Stimulated activated memory B cell treated with anti-CD40 and anti-IgM and Interleukin-4, amounts not matched to agents 10 μg/mL and 1 μg/mL and 100 μg/mL, for 72 hours (primary cell): ENCODE measurements around the gene GPR176.
"Not testable (repeated sequence)": the region's sequence is repeated elsewhere in the genome, so short reads cannot be mapped to it uniquely, and the experiment has no call there.

ENCODE experiments used
- ATAC-seq: fragments of 150-1000 bp; cut with Tn5 transposase; 2 replicates; pipeline ENCODE4 v1.10.0; 2021
- H3K27ac Mint-ChIP-seq: one replicate; pipeline ENCODE4 v1.8.0; 2022; ENCODE audit warnings: mild to moderate bottlenecking, mixed read lengths
- H3K27me3 Mint-ChIP-seq: one replicate; pipeline ENCODE4 v1.8.0; 2022; ENCODE audit warnings: mixed read lengths
- H3K36me3 Mint-ChIP-seq: one replicate; pipeline ENCODE4 v1.8.0; 2022; ENCODE audit warnings: mixed read lengths
- H3K4me1 Mint-ChIP-seq: one replicate; pipeline ENCODE4 v1.8.0; 2022; ENCODE audit warnings: mixed read lengths
- H3K4me3 Mint-ChIP-seq: one replicate; pipeline ENCODE4 v1.8.0; 2022; ENCODE audit warnings: mild to moderate bottlenecking, moderate library complexity, mixed read lengths
- H3K9me3 Mint-ChIP-seq: one replicate; pipeline ENCODE4 v1.8.0; 2022; ENCODE audit warnings: mixed read lengths

Gene GPR176

DNA sequence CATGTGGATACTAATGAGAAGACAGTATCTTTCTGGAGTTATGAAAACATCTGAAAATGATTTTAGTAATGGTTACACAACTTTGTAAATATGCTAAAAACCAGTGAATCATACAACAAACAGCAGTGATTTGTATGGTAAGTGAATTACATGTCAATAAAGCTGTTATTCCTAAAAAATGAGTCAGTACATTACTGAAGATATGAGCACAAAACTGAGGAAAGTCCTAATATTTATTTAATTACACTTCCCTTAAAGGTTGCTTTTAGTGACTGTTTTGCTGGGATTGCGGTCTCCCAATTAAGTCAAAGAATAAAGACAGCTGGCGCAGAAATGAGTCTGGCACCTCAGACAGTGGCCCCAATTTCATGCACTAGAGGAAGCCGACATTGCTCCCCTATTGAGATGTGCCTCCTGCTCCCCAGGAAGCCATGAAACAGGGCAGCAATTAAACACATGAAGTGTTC, 86.5 kb downstream of the GPR176 start:
- no peak overlapping the region for H3K27ac Mint-ChIP-seq
- ATAC-seq: no peak
- peaks cover 27% of the 10 kb centered on the region for H3K27me3 Mint-ChIP-seq
- H3K36me3 Mint-ChIP-seq: no peaks in the 10 kb centered on the region
- no peaks in the 10 kb centered on the region for H3K4me1 Mint-ChIP-seq
- no peaks in the 10 kb centered on the region for H3K9me3 Mint-ChIP-seq
- no peak overlapping the region for H3K4me3 Mint-ChIP-seq

DNA sequence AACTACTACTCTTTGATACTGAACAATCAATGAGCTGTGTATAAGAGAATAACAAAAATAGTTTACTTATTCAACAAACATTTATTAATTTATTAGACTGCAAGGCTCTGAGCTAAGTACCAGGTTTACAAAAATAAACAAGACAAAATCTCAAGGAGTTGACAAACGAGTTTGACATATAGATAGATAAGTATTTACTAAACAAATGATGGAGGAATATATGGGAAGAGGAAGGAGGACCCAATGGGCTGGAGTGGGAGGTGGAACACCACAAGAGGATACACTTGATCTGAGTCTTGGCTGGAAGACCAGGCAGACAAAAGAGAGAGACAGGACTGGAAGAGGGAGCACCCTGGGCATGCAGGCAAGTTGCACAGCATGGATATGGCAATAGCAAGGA, 89.9 kb downstream of the GPR176 start:
- Mint-ChIP-seq H3K36me3 (no peaks in the 10 kb centered on the region), H3K27ac (no peak overlapping the region), H3K4me3 (no peak overlapping the region), H3K4me1 (no peaks in the 10 kb centered on the region), H3K27me3 (peaks cover 45% of the 10 kb centered on the region), H3K9me3 (no peaks in the 10 kb centered on the region)
- ATAC-seq: no peak

DNA sequence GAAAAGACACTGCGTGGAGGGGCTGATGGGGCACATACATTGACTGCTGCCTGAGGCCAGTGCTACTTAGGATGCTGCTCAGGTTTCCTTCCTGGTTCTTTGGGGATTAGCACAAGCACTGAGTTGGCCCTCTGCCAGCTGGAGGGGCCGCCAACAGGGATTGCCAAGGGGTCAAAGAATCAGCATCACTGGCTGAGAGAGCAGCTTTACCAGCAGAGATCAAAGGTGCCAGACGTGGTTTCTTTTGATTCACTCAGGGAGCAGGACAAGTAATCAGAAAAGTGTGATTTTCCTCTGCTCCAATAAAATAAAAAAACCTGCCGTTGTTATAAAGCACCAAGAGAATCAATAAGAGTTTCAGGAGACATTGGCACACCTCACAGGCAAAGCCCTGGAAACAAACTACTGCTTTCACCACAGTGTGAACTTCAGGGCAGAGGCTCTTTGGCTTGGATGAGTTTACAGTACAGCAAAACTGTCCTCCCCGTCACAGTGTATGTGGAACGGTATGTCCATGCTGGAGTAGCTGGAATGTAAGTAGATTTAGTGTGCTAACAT, 91.6 kb downstream of the GPR176 start:
- no peaks in the 10 kb centered on the region for H3K4me1 Mint-ChIP-seq
- ATAC-seq: no peak
- H3K36me3 Mint-ChIP-seq: no peaks in the 10 kb centered on the region
- no peak overlapping the region for H3K4me3 Mint-ChIP-seq
- H3K27ac Mint-ChIP-seq: no peak overlapping the region
- peaks cover 35% of the 10 kb centered on the region for H3K27me3 Mint-ChIP-seq
- no peaks in the 10 kb centered on the region for H3K9me3 Mint-ChIP-seq

DNA sequence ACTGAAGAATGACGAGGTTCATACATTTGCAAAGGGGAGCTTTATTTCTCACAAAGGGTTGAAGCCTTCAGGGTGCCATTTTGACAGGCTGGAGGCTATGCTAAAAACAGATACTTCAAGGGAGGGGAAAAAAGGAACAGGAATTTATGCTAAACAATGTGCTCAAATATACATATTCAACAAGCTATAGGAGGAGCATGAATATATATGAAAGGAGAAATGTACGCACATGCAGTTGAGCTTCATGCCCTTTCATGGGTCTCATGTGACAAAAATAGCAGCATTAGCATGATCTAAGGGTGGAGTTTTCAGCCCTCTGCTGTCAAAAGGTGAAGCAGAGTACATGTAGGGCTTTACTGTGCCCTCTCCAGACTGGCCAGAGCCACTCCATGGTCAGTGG, 93.1 kb downstream of the GPR176 start:
- Mint-ChIP-seq H3K27me3 (peaks cover 34% of the 10 kb centered on the region), H3K9me3 (no peaks in the 10 kb centered on the region), H3K4me3 (no peak overlapping the region), H3K36me3 (no peaks in the 10 kb centered on the region), H3K4me1 (no peaks in the 10 kb centered on the region), H3K27ac (no peak overlapping the region)
- no peak for ATAC-seq

DNA sequence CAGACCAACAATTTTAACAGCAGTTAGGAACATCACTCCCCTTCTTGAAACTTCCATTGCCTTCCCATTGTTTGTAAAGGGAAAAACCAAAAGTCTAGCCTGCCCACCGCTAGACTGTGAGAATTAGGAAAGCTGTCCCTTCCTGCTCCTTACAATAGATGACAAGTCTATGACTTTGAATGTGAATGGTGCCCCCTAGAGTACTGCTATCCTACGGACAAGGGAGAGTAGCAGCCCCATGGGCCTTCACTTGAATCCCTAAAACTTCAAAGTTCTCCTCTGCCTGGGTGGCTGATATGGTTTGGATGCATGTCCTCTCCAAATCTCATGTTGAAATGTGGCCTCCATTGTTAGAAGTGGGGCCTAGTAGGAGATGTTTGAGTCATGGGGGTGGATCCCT, 96.4 kb downstream of the GPR176 start:
- Mint-ChIP-seq H3K4me3 (no peak overlapping the region), H3K9me3 (no peaks in the 10 kb centered on the region), H3K4me1 (no peaks in the 10 kb centered on the region), H3K27ac (no peak overlapping the region), H3K36me3 (no peaks in the 10 kb centered on the region), H3K27me3 (peaks cover 19% of the 10 kb centered on the region)
- ATAC-seq: no peak

DNA sequence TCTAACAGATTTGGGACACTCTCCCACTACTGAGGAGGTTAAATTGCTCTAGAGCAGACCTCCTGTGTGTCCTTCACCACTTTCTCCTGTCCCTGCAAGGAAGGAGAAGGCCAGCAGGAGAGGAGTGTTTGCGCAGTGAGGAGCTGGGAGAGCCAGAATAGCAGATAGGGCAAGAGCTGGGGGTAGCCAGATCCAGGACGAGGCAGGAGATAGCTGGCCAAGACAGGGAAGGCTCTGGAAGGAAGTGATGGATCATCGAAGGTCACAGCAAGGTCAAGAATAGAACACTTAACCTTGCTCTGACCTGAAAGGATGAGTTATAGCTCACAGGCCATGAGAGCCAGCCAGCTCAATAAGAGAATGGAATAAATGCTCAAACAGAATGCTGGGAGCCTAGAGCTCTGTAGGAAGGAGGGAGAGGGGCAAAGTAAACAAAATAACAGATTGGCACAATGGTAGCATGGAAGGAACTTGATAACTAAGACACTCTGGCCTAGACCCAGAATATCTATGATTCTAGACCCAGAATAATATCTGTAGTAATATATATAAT, 99.9 kb downstream of the GPR176 start:
- no peak for ATAC-seq
- Mint-ChIP-seq H3K27me3 (peaks cover 2% of the 10 kb centered on the region), H3K4me1 (no peaks in the 10 kb centered on the region), H3K9me3 (no peaks in the 10 kb centered on the region), H3K4me3 (no peak overlapping the region), H3K36me3 (no peaks in the 10 kb centered on the region), H3K27ac (no peak overlapping the region)

DNA sequence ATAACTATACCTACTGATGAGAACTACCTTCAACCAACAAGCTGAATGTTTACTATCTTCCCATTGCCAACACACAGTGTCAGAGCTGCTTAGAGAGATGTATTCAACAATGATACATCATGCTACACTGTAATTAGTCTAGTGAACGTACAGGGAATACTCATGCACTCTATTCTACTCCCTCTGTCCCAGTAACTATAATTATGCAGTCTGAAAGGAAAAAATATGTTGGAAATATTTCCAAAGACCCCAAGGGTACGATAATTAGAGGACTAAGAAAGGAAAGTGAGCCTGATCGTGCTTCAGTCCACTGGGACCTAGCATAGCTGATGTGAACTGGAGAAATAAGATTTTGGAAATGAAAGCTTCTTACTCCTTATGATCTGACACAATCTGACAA, 100.5 kb downstream of the GPR176 start:
- no peaks in the 10 kb centered on the region for H3K9me3 Mint-ChIP-seq
- peaks cover 8% of the 10 kb centered on the region for H3K27me3 Mint-ChIP-seq
- ATAC-seq: no peak
- no peaks in the 10 kb centered on the region for H3K4me1 Mint-ChIP-seq
- no peak overlapping the region for H3K4me3 Mint-ChIP-seq
- no peak overlapping the region for H3K27ac Mint-ChIP-seq
- H3K36me3 Mint-ChIP-seq: no peaks in the 10 kb centered on the region

DNA sequence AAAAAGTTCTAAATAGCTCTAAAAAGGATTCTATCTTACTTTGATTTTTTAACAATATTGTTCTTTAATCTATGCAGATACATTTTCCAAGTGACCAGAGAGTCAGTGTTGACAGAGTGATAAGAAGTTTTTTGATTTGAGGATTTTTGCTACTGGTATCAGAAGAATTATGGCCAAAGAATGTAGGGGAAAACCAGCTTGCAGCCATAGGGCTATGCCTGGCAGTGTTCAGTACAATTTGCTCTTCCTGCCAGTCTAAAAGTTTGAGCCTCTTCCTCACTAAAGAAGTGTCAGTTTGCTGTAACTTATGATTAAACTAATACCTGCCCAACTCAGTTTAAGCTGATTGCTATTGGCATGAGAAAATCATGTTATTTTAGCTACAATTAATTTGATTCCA, 102.2 kb downstream of the GPR176 start:
- Mint-ChIP-seq H3K4me3 (no peak overlapping the region), H3K36me3 (no peaks in the 10 kb centered on the region), H3K9me3 (no peaks in the 10 kb centered on the region), H3K4me1 (no peaks in the 10 kb centered on the region), H3K27me3 (peaks cover 20% of the 10 kb centered on the region), H3K27ac (no peak overlapping the region)
- no peak for ATAC-seq

DNA sequence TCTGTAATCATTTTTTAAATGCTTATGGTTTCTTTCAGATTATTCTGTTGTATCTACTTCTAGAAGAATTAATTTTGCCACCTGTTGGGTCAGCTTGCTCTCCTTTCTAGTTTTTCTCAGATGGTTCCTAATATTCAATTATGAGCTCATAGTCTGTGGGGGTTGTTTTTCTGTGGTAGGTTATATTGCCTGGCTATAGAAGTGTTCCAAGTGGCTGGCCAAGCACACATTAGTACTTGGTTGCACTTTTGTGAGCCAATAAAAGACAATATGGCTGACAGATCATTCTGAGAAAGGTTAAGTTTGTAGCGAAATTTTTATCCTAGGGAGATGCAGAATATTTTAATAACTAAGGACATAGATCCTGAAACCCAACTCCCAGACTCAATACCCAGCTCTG, 105.6 kb downstream of the GPR176 start:
- H3K27me3 Mint-ChIP-seq: peaks cover 24% of the 10 kb centered on the region
- H3K27ac Mint-ChIP-seq: no peak overlapping the region
- H3K36me3 Mint-ChIP-seq: no peaks in the 10 kb centered on the region
- no peaks in the 10 kb centered on the region for H3K4me1 Mint-ChIP-seq
- no peak for ATAC-seq
- H3K9me3 Mint-ChIP-seq: no peaks in the 10 kb centered on the region
- H3K4me3 Mint-ChIP-seq: no peak overlapping the region

DNA sequence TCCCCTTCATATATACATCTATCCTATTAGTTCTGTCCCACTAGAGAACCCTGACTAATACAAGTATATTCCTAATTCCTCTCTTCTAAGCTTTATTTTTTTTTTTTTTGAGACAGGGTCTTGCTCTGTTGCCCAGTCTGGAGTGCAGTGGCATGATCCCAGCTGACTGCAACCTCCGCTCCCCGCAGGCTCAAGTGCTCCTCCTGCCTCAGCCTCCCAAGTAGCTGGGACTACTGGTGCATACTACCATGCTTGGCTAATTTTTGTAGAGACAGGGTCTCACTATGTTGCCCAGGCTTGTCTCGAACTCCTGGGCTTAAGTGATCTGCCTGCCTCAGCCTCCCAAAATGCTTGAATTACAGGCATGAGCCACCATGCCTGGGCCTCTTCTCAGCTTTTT, 107.4 kb downstream of the GPR176 start:
- H3K36me3 Mint-ChIP-seq, H3K4me1 Mint-ChIP-seq, H3K9me3 Mint-ChIP-seq, H3K27ac Mint-ChIP-seq, H3K4me3 Mint-ChIP-seq, ATAC-seq: not testable (repeated sequence)
- peaks cover 42% of the 10 kb centered on the region for H3K27me3 Mint-ChIP-seq

DNA sequence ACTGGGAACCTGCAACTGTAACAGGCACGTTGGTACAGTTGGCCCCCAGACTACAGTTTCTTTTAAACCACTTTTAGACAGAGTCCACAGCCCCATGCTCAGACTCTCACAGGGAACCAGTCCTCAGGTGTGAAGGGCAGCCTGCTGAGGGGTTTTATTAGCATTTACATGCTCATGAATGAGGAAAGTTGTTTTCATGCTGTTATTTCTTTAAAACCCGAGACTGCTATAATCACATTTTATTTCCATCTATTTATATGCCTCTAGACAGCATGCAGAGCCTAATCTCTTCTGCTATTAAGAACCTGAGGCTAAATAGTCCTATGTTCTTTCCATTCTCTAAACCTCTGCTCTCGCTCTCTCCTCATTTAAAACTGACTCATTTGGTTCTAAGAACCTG, 111.2 kb downstream of the GPR176 start:
- no peak overlapping the region for H3K27ac Mint-ChIP-seq
- H3K9me3 Mint-ChIP-seq: no peaks in the 10 kb centered on the region
- ATAC-seq: no peak
- H3K36me3 Mint-ChIP-seq: no peaks in the 10 kb centered on the region
- no peak overlapping the region for H3K4me3 Mint-ChIP-seq
- peaks cover 28% of the 10 kb centered on the region for H3K27me3 Mint-ChIP-seq
- no peaks in the 10 kb centered on the region for H3K4me1 Mint-ChIP-seq

DNA sequence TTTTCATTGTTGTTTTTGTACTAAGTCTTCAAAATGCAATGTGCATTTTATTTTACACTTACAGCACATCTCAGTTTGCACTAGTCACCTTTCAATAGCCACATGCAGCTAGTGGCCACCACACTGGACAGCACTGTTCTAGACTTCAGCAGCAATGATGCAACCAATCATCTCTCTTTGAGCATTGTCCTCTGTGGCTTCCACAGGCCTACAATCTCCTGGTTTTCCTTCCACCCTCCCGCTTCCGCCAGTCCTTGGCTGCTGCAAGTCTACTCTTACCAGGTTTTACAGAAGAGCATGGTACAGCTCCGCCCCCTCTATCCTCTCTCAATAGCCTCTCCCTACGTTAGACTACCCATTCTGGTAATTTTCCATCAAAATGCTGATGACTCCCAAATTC, 112.3 kb downstream of the GPR176 start:
- Mint-ChIP-seq H3K9me3 (no peaks in the 10 kb centered on the region), H3K27me3 (peaks cover 29% of the 10 kb centered on the region), H3K4me1 (no peaks in the 10 kb centered on the region), H3K4me3 (no peak overlapping the region), H3K27ac (no peak overlapping the region), H3K36me3 (no peaks in the 10 kb centered on the region)
- no peak for ATAC-seq

DNA sequence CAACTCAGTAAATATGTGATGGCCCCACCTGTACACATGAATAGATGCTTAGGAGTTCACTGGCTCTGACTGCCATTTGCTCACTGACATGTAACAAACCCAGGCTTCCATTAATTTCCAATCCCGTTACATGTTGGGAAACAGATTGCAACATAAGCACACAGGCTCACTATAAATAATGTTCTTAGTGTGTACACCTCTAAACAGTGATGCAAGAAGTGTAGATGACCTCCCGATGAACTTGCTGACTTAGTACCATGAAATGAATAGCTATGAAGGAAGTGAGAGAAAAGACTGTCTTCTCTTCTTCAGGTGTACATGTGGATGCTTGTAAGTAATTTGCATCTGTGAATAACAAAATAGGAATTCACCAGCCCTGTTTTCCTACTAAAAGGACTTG, 116.0 kb downstream of the GPR176 start:
- Mint-ChIP-seq H3K36me3 (no peaks in the 10 kb centered on the region), H3K9me3 (no peaks in the 10 kb centered on the region), H3K4me3 (no peak overlapping the region), H3K4me1 (no peaks in the 10 kb centered on the region), H3K27me3 (peaks cover 49% of the 10 kb centered on the region), H3K27ac (no peak overlapping the region)
- ATAC-seq: no peak

DNA sequence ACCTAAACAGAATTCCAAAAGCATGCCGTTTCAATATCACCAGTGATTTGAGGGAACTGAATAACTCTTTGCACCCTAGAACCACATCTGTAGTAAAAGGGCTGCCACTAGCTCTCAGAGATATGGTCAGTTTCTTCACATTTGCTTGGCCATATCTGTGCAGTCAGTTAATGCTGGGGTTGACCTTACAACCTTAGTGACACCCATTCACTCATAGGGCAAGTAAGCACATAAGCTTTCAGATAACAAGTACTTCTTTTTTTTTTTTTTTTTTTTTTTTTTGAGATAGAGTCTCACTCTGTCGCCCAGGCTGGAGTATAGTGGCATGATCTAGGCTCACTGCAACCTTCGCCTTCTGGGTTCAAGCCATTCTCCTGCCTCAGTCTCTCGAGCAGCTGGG, 117.0 kb downstream of the GPR176 start:
- H3K9me3 Mint-ChIP-seq: no peaks in the 10 kb centered on the region
- H3K4me3 Mint-ChIP-seq: no peak overlapping the region
- no peak for ATAC-seq
- peaks cover 49% of the 10 kb centered on the region for H3K27me3 Mint-ChIP-seq
- H3K4me1 Mint-ChIP-seq: no peaks in the 10 kb centered on the region
- H3K27ac Mint-ChIP-seq: no peak overlapping the region
- no peaks in the 10 kb centered on the region for H3K36me3 Mint-ChIP-seq

DNA sequence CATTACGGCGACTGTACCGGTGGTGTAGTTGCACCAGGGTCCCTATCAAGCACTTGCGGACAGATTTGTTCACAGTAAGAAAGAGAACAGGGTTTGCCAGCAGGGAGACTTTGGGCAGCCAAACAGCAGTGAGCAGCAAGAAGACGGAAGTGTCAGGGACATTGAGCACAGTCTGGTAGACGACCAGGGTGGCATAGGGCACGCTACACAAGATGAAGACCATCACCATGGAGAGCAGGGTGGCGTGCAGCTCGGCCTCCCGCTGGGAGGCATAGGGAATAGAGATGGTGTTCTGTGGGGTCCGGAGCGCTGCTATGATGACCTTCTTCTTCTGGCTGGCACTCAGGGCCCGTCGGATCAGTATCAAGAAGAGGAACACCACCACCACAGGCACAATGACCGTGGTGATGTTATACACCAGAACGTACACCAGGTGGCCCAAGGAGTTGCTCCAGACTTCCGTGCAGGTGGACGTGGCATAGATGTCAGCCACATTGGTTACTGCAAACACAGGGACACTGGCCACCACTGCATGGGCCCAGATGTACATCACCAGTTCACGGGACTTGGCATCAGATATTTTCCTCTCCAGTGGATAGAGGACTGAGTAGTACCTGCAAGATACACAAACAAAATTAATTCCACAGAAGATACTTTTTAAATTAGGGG, 118.3 kb downstream of the GPR176 start:
- peak; percentile 58 for ATAC-seq
- H3K4me1 Mint-ChIP-seq: no peaks in the 10 kb centered on the region
- H3K27ac Mint-ChIP-seq: no peak overlapping the region
- peaks cover 58% of the 10 kb centered on the region for H3K27me3 Mint-ChIP-seq
- H3K9me3 Mint-ChIP-seq: no peaks in the 10 kb centered on the region
- H3K36me3 Mint-ChIP-seq: no peaks in the 10 kb centered on the region
- H3K4me3 Mint-ChIP-seq: no peak overlapping the region

DNA sequence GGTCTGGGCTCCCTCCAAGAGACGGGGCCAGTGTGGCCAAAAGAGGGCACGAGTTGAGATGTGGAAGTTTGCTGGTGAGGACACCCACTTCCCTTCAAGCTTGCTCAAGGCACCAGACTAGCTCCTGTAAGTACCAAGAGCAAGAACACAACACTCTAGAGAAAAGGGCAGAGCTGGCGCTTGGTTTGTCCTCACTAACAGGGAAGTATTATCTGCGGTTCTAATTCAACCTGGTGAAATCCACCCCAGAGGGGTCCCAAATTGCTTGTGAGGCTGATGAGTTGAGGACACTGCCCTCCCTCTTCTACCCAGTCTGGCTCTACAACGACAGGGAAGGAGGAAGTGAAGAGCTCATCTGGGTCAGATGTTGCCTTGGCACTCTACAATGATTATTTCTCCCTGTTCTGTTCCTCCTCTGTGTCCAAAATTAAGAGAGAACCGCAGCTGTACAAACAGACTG, 120.5 kb downstream of the GPR176 start:
- ATAC-seq: no peak
- peaks cover 78% of the 10 kb centered on the region for H3K27me3 Mint-ChIP-seq

More for the DNA sequence above, 120.5 kb downstream of the GPR176 start:
- Mint-ChIP-seq H3K9me3 (no peaks in the 10 kb centered on the region), H3K4me1 (no peaks in the 10 kb centered on the region), H3K36me3 (no peaks in the 10 kb centered on the region), H3K27ac (no peak overlapping the region), H3K4me3 (no peak overlapping the region)
